ENCODE results near the gene COL18A1.
"Not testable (repeated sequence)": the region's sequence is repeated elsewhere in the genome, so short reads cannot be mapped to it uniquely, and the experiment has no call there.

COL18A1 gene

GRCh38 chr21:45442686-45443594, 38.0 kb downstream of the COL18A1 start:
- H3K27me3 ChIP-seq (ENCODE audit: control insufficient read depth in 1 of 2, insufficient read depth in 2 of 2, low read length in 2 of 2); H3K9me3 ChIP-seq (ENCODE audit: control insufficient read depth in 1 of 2, low read length in 2 of 2); H3K4me1 ChIP-seq (ENCODE audit: control insufficient read depth in 1 of 2, insufficient read depth in 2 of 2, low read length in 2 of 2); H3K9ac ChIP-seq (ENCODE audit: low read depth in 1 of 2, low read length in 2 of 2); H3K4me3 ChIP-seq (ENCODE audit: low read depth in 1 of 2, low read length in 2 of 2); H3K36me3 ChIP-seq (ENCODE audit: control insufficient read depth in 1 of 2, insufficient read depth in 2 of 2, low read length in 2 of 2); H3K27ac ChIP-seq (ENCODE audit: low read depth, low read length): not testable (repeated sequence)

- Histone ChIP-seq H3K9ac (ENCODE audit: low read depth in 1 of 2, low read length in 2 of 2) (no peak overlapping the region), H3K4me3 (ENCODE audit: low read depth in 1 of 2, low read length in 2 of 2) (no peak overlapping the region), H3K27me3 (ENCODE audit: control insufficient read depth in 1 of 2, insufficient read depth in 2 of 2, low read length in 2 of 2) (no peaks in the 10 kb centered on the region), H3K27ac (ENCODE audit: low read depth, low read length) (no peak overlapping the region), H3K36me3 (ENCODE audit: control insufficient read depth in 1 of 2, insufficient read depth in 2 of 2, low read length in 2 of 2) (no peaks in the 10 kb centered on the region), H3K4me1 (ENCODE audit: control insufficient read depth in 1 of 2, insufficient read depth in 2 of 2, low read length in 2 of 2) (peaks cover 0 to 8% of the 10 kb centered on the region in 2 donors), H3K9me3 (ENCODE audit: control insufficient read depth in 1 of 2, low read length in 2 of 2) (no peaks in the 10 kb centered on the region)
These were observed 38.7 kb downstream of the COL18A1 start for GRCh38 chr21:45443595-45444181.

- Histone ChIP-seq H3K4me3 (ENCODE audit: low read depth in 1 of 2, low read length in 2 of 2) (no peak overlapping the region), H3K36me3 (ENCODE audit: control insufficient read depth in 1 of 2, insufficient read depth in 2 of 2, low read length in 2 of 2) (no peaks in the 10 kb centered on the region), H3K9me3 (ENCODE audit: control insufficient read depth in 1 of 2, low read length in 2 of 2) (no peaks in the 10 kb centered on the region), H3K4me1 (ENCODE audit: control insufficient read depth in 1 of 2, insufficient read depth in 2 of 2, low read length in 2 of 2) (peaks cover 0 to 2% of the 10 kb centered on the region in 2 donors), H3K27ac (ENCODE audit: low read depth, low read length) (no peak overlapping the region), H3K27me3 (ENCODE audit: control insufficient read depth in 1 of 2, insufficient read depth in 2 of 2, low read length in 2 of 2) (no peaks in the 10 kb centered on the region), H3K9ac (ENCODE audit: low read depth in 1 of 2, low read length in 2 of 2) (no peak overlapping the region)
These were observed 39.4 kb downstream of the COL18A1 start for GRCh38 chr21:45444385-45444784.

GRCh38 chr21:45445369-45445768, 40.4 kb downstream of the COL18A1 start:
- no peak overlapping the region for H3K4me3 ChIP-seq (ENCODE audit: low read depth in 1 of 2, low read length in 2 of 2)
- H3K36me3 ChIP-seq (ENCODE audit: control insufficient read depth in 1 of 2, insufficient read depth in 2 of 2, low read length in 2 of 2) = no peaks in the 10 kb centered on the region
- H3K9me3 ChIP-seq (ENCODE audit: control insufficient read depth in 1 of 2, low read length in 2 of 2) = no peaks in the 10 kb centered on the region
- no peak overlapping the region for H3K9ac ChIP-seq (ENCODE audit: low read depth in 1 of 2, low read length in 2 of 2)
- no peaks in the 10 kb centered on the region for H3K27me3 ChIP-seq (ENCODE audit: control insufficient read depth in 1 of 2, insufficient read depth in 2 of 2, low read length in 2 of 2)
- H3K27ac ChIP-seq (ENCODE audit: low read depth, low read length) = no peak overlapping the region
- no peaks in the 10 kb centered on the region for H3K4me1 ChIP-seq (ENCODE audit: control insufficient read depth in 1 of 2, insufficient read depth in 2 of 2, low read length in 2 of 2)

GRCh38 chr21:45447821-45448220, 42.9 kb downstream of the COL18A1 start:
- Histone ChIP-seq H3K36me3 (ENCODE audit: control insufficient read depth in 1 of 2, insufficient read depth in 2 of 2, low read length in 2 of 2) (no peaks in the 10 kb centered on the region), H3K4me1 (ENCODE audit: control insufficient read depth in 1 of 2, insufficient read depth in 2 of 2, low read length in 2 of 2) (no peaks in the 10 kb centered on the region), H3K9ac (ENCODE audit: low read depth in 1 of 2, low read length in 2 of 2) (no peak overlapping the region), H3K9me3 (ENCODE audit: control insufficient read depth in 1 of 2, low read length in 2 of 2) (no peaks in the 10 kb centered on the region), H3K4me3 (ENCODE audit: low read depth in 1 of 2, low read length in 2 of 2) (no peak overlapping the region), H3K27ac (ENCODE audit: low read depth, low read length) (no peak overlapping the region), H3K27me3 (ENCODE audit: control insufficient read depth in 1 of 2, insufficient read depth in 2 of 2, low read length in 2 of 2) (no peaks in the 10 kb centered on the region)

- H3K36me3 ChIP-seq (ENCODE audit: control insufficient read depth in 1 of 2, insufficient read depth in 2 of 2, low read length in 2 of 2) = no peaks in the 10 kb centered on the region
- no peaks in the 10 kb centered on the region for H3K9me3 ChIP-seq (ENCODE audit: control insufficient read depth in 1 of 2, low read length in 2 of 2)
- H3K27me3 ChIP-seq (ENCODE audit: control insufficient read depth in 1 of 2, insufficient read depth in 2 of 2, low read length in 2 of 2) = no peaks in the 10 kb centered on the region
- H3K4me1 ChIP-seq (ENCODE audit: control insufficient read depth in 1 of 2, insufficient read depth in 2 of 2, low read length in 2 of 2) = no peaks in the 10 kb centered on the region
- H3K4me3 ChIP-seq (ENCODE audit: low read depth in 1 of 2, low read length in 2 of 2) = no peak overlapping the region
- no peak overlapping the region for H3K9ac ChIP-seq (ENCODE audit: low read depth in 1 of 2, low read length in 2 of 2)
- no peak overlapping the region for H3K27ac ChIP-seq (ENCODE audit: low read depth, low read length)
These were observed 43.4 kb downstream of the COL18A1 start for GRCh38 chr21:45448283-45448809.

GRCh38 chr21:45448810-45449657, 44.1 kb downstream of the COL18A1 start:
- Histone ChIP-seq H3K4me3 (ENCODE audit: low read depth in 1 of 2, low read length in 2 of 2) (no peak overlapping the region), H3K9me3 (ENCODE audit: control insufficient read depth in 1 of 2, low read length in 2 of 2) (no peaks in the 10 kb centered on the region), H3K27me3 (ENCODE audit: control insufficient read depth in 1 of 2, insufficient read depth in 2 of 2, low read length in 2 of 2) (peaks cover 0 to under 1% of the 10 kb centered on the region in 2 donors), H3K27ac (ENCODE audit: low read depth, low read length) (no peak overlapping the region), H3K4me1 (ENCODE audit: control insufficient read depth in 1 of 2, insufficient read depth in 2 of 2, low read length in 2 of 2) (no peaks in the 10 kb centered on the region), H3K36me3 (ENCODE audit: control insufficient read depth in 1 of 2, insufficient read depth in 2 of 2, low read length in 2 of 2) (no peaks in the 10 kb centered on the region), H3K9ac (ENCODE audit: low read depth in 1 of 2, low read length in 2 of 2) (no peak overlapping the region)

- Histone ChIP-seq H3K4me1 (ENCODE audit: control insufficient read depth in 1 of 2, insufficient read depth in 2 of 2, low read length in 2 of 2) (peaks cover 0 to 7% of the 10 kb centered on the region in 2 donors), H3K27ac (ENCODE audit: low read depth, low read length) (no peak overlapping the region), H3K9me3 (ENCODE audit: control insufficient read depth in 1 of 2, low read length in 2 of 2) (no peaks in the 10 kb centered on the region), H3K36me3 (ENCODE audit: control insufficient read depth in 1 of 2, insufficient read depth in 2 of 2, low read length in 2 of 2) (no peaks in the 10 kb centered on the region), H3K4me3 (ENCODE audit: low read depth in 1 of 2, low read length in 2 of 2) (no peak overlapping the region), H3K27me3 (ENCODE audit: control insufficient read depth in 1 of 2, insufficient read depth in 2 of 2, low read length in 2 of 2) (peaks cover 0 to 5% of the 10 kb centered on the region in 2 donors), H3K9ac (ENCODE audit: low read depth in 1 of 2, low read length in 2 of 2) (no peak overlapping the region)
These were observed 44.9 kb downstream of the COL18A1 start for GRCh38 chr21:45449658-45450422.

- Histone ChIP-seq H3K36me3 (ENCODE audit: control insufficient read depth in 1 of 2, insufficient read depth in 2 of 2, low read length in 2 of 2) (no peaks in the 10 kb centered on the region), H3K27me3 (ENCODE audit: control insufficient read depth in 1 of 2, insufficient read depth in 2 of 2, low read length in 2 of 2) (peaks cover 0 to 5% of the 10 kb centered on the region in 2 donors), H3K27ac (ENCODE audit: low read depth, low read length) (no peak overlapping the region), H3K4me1 (ENCODE audit: control insufficient read depth in 1 of 2, insufficient read depth in 2 of 2, low read length in 2 of 2) (peaks cover 0 to 11% of the 10 kb centered on the region in 2 donors), H3K4me3 (ENCODE audit: low read depth in 1 of 2, low read length in 2 of 2) (no peak overlapping the region), H3K9ac (ENCODE audit: low read depth in 1 of 2, low read length in 2 of 2) (no peak overlapping the region), H3K9me3 (ENCODE audit: control insufficient read depth in 1 of 2, low read length in 2 of 2) (no peaks in the 10 kb centered on the region)
These were observed 45.6 kb downstream of the COL18A1 start for GRCh38 chr21:45450423-45451090.
